PC-9 (cell line): ENCODE data around the gene CBX1. TPM values are rescaled to one million over a fixed set of nuclear protein-coding genes. Genes with fewer than 3 reads are reported as not detected.
"Not testable (repeated sequence)": the region's sequence is repeated elsewhere in the genome, so short reads cannot be mapped to it uniquely, and the experiment has no call there.

ENCODE experiments used
- BruUV-seq: library from RNA; stranded (reverse); fragments of 400-500 nt; replicated peaks from 2 replicates; lab custom pipeline; 2021; lab: Mats Ljungman, UMichigan
- CTCF ChIA-PET: fragments of 300-600 bp; sonication (Branson Sonifier 250); formaldehyde crosslinking; loops from one replicate; lab custom pipeline; 2022; ENCODE audit warnings: antibody characterized with exemption; lab: Charles Lee
- POLR2A ChIA-PET: fragments of 300-600 bp; sonication (Branson Sonifier 250); formaldehyde crosslinking; loops from one replicate; lab custom pipeline; 2022; ENCODE audit warnings: antibody characterized with exemption; ENCODE audit not compliant: unreplicated experiment; lab: Charles Lee
- DNase-seq, 2 experiments: peaks; one replicate each; pipeline versions ENCODE4 v3.0.0 to v3.0.0-alpha.2; 2015 to 2022; ENCODE audit warnings: mixed read lengths in 1 of 2
- H2AFZ ChIP-seq: fragments of 200-600 bp; sonication (generic); 2 replicates; pipeline ENCODE4 v1.8.1; 2017; ENCODE audit warnings: antibody characterized with exemption
- H3F3A ChIP-seq: fragments of 200-600 bp; sonication (generic); 2 replicates; pipeline ENCODE4 v1.8.1; 2017; ENCODE audit warnings: antibody characterized with exemption, mild to moderate bottlenecking, low read depth; ENCODE audit not compliant: insufficient read depth
- H3K27ac ChIP-seq: fragments of 200-600 bp; sonication (generic); 2 replicates; pipeline ENCODE4 v1.6.1; 2016; ENCODE audit warnings: mixed run types
- H3K27me3 ChIP-seq: fragments of 200-600 bp; sonication (generic); 2 replicates; pipeline ENCODE4 v1.6.1; 2016; ENCODE audit warnings: low read depth, mixed run types; ENCODE audit not compliant: insufficient read depth
- H3K36me3 ChIP-seq: fragments of 200-600 bp; sonication (generic); 2 replicates; pipeline ENCODE4 v1.6.1; 2016; ENCODE audit warnings: low read depth, mixed run types
- H3K4me1 ChIP-seq: fragments of 200-600 bp; sonication (generic); replicated peaks from 2 replicates; pipeline ENCODE4 v1.6.1; 2016; ENCODE audit warnings: mixed run types; ENCODE audit not compliant: insufficient read depth
- H3K4me2 ChIP-seq: fragments of 200-600 bp; sonication (generic); 2 replicates; pipeline ENCODE4 v1.6.1; 2017; ENCODE audit warnings: mixed run types
- H3K4me3 ChIP-seq: fragments of 200-600 bp; sonication (generic); 2 replicates; pipeline ENCODE4 v1.6.1; 2016; ENCODE audit warnings: mixed run types
- H3K79me2 ChIP-seq: fragments of 200-600 bp; sonication (generic); 2 replicates; pipeline ENCODE4 v1.6.1; 2017; ENCODE audit warnings: low read depth, mixed run types
- H3K9me2 ChIP-seq: fragments of 200-600 bp; sonication (generic); 2 replicates; pipeline ENCODE4 v1.8.1; 2017; ENCODE audit warnings: mild to moderate bottlenecking; ENCODE audit not compliant: insufficient read depth
- H3K9me3 ChIP-seq: fragments of 200-600 bp; sonication (generic); 2 replicates; pipeline ENCODE4 v1.8.1; 2016; ENCODE audit warnings: low read depth; ENCODE audit not compliant: insufficient read depth
- H4K20me1 ChIP-seq: fragments of 200-600 bp; sonication (generic); 2 replicates; pipeline ENCODE4 v1.8.1; 2017; ENCODE audit not compliant: insufficient read depth
- CTCF ChIP-seq: fragments of 200-600 bp; sonication (generic); conservative IDR thresholded peaks from 2 replicates; pipeline ENCODE4 v1.6.1; 2017; ENCODE audit warnings: mixed run types, antibody characterized with exemption, mild to moderate bottlenecking, moderate library complexity
- EZH2 ChIP-seq: fragments of 200-600 bp; sonication (generic); IDR thresholded peaks from 2 replicates; pipeline ENCODE4 v1.8.0; 2017; ENCODE audit warnings: antibody characterized with exemption, low read depth
- intact Hi-C: fragments of 100-400 bp; cut with micrococcal nuclease; formaldehyde crosslinking; loops from one replicate; pipeline ENCODE4 v1.10.0; 2022; ENCODE audit not compliant: unreplicated experiment
- total RNA-seq: library from RNA; stranded (reverse); gene quantifications from 2 replicates; pipeline ENCODE4 v1.2.3, GENCODE V29; 2021

The CBX1 gene
- total RNA-seq, 1 experiment from 2014 or later: 93.9 TPM

- CTCF ChIA-PET: no interaction called here
- H3K36me3 ChIP-seq: peaks cover 31% of the 10 kb centered on the region
- POLR2A ChIA-PET: no interaction called here
Observed at GRCh38 chr17:48071654-48072053, 29.6 kb downstream of the CBX1 start.

GRCh38 chr17:48070195-48070594, 31.1 kb downstream of the CBX1 start:
- H3K4me2 ChIP-seq: no peak overlapping the region
- no peaks in the 10 kb centered on the region for H3K27me3 ChIP-seq
- intact Hi-C loops: no loop called here
- H3K27ac ChIP-seq: no peak overlapping the region
- CTCF ChIA-PET: no interaction called here
- peaks cover 31% of the 10 kb centered on the region for H3F3A ChIP-seq
- peaks cover 25% of the 10 kb centered on the region for H3K36me3 ChIP-seq
- no peak for TF ChIP-seq EZH2
- no peak for TF ChIP-seq CTCF
- no peaks in the 10 kb centered on the region for H3K79me2 ChIP-seq
- no peak overlapping the region for H2AFZ ChIP-seq
- no peaks in the 10 kb centered on the region; the same call in 1 of the 2 replicates for H3K4me1 ChIP-seq
- H3K9me3 ChIP-seq: no peaks in the 10 kb centered on the region
- BruUV-seq: TSS peak; percentile 43
- DNase-seq: no peak
- H4K20me1 ChIP-seq: peaks cover 8% of the 10 kb centered on the region
- POLR2A ChIA-PET: no interaction called here
- no peaks in the 10 kb centered on the region for H3K9me2 ChIP-seq
- H3K4me3 ChIP-seq: no peak overlapping the region

More at GRCh38 chr17:48071654-48072053, 29.6 kb downstream of the CBX1 start:
- no TSS peak for BruUV-seq
- Histone ChIP-seq H3K27me3 (no peaks in the 10 kb centered on the region), H3K79me2 (no peaks in the 10 kb centered on the region; the same call in 1 of the 2 replicates), H4K20me1 (peaks cover 8% of the 10 kb centered on the region), H3K4me1 (no peaks in the 10 kb centered on the region; the same call in 1 of the 2 replicates), H2AFZ (no peak overlapping the region), H3K9me3 (no peaks in the 10 kb centered on the region), H3K4me2 (no peak overlapping the region), H3K27ac (no peak overlapping the region), H3K4me3 (no peak overlapping the region), H3F3A (peaks cover 34% of the 10 kb centered on the region), H3K9me2 (no peaks in the 10 kb centered on the region)
- intact Hi-C loops: no loop called here
- no peak for TF ChIP-seq CTCF
- TF ChIP-seq EZH2: no peak
- no peak for DNase-seq

GRCh38 chr17:48068491-48068961, 32.8 kb downstream of the CBX1 start:
- TF ChIP-seq EZH2 (no peak), CTCF (peak; percentile 55)
- no peaks in the 10 kb centered on the region; the same call in 1 of the 2 replicates for H3K4me1 ChIP-seq
- H3K9me2 ChIP-seq: no peaks in the 10 kb centered on the region
- no peaks in the 10 kb centered on the region for H3K9me3 ChIP-seq
- intact Hi-C loops: no loop called here
- H3F3A ChIP-seq: peaks cover 27% of the 10 kb centered on the region
- peaks cover 21% of the 10 kb centered on the region for H3K36me3 ChIP-seq
- H3K27me3 ChIP-seq: no peaks in the 10 kb centered on the region
- H3K27ac ChIP-seq: peak overlapping the region; percentile 16; the same call in 1 of the 2 replicates
- no peak for DNase-seq
- no peak overlapping the region for H2AFZ ChIP-seq
- CTCF ChIA-PET: interaction anchor here (0.5 kb wide), 1 partner anchor 541 kb away, joined by 6 read pairs; no protein-coding TSS in a partner anchor
- no TSS peak for BruUV-seq
- H3K79me2 ChIP-seq: no peaks in the 10 kb centered on the region
- H3K4me3 ChIP-seq: no peak overlapping the region
- POLR2A ChIA-PET: interaction anchor here (0.9 kb wide), 1 partner anchor 43 kb away, joined by 3 read pairs; no protein-coding TSS in a partner anchor
- peaks cover 8% of the 10 kb centered on the region for H4K20me1 ChIP-seq
- H3K4me2 ChIP-seq: no peak overlapping the region

- Histone ChIP-seq H3F3A (peaks cover 31% of the 10 kb centered on the region), H3K36me3 (peaks cover 16% of the 10 kb centered on the region), H3K27ac (peak overlapping the region; percentile 16; the same call in 1 of the 2 replicates)
- H3K4me1 ChIP-seq, CTCF ChIA-PET, H3K4me3 ChIP-seq, H2AFZ ChIP-seq, H3K4me2 ChIP-seq, H3K27me3 ChIP-seq, H4K20me1 ChIP-seq, DNase-seq, BruUV-seq, H3K79me2 ChIP-seq, intact Hi-C loops, H3K9me3 ChIP-seq, H3K9me2 ChIP-seq: not testable (repeated sequence)
- POLR2A ChIA-PET: interaction anchor here (0.6 kb wide), 1 partner anchor 19 kb away, joined by 5 read pairs; no protein-coding TSS in a partner anchor
Observed at GRCh38 chr17:48067808-48068207, 33.5 kb downstream of the CBX1 start.
